Measurements from ENCODE around the gene SYT9.
A peak's percentile ranks its signal among the peaks of the same experiment; 100 is the strongest.
"Not testable (repeated sequence)": the region's sequence is repeated elsewhere in the genome, so short reads cannot be mapped to it uniquely, and the experiment has no call there.

SYT9 gene

DNA sequence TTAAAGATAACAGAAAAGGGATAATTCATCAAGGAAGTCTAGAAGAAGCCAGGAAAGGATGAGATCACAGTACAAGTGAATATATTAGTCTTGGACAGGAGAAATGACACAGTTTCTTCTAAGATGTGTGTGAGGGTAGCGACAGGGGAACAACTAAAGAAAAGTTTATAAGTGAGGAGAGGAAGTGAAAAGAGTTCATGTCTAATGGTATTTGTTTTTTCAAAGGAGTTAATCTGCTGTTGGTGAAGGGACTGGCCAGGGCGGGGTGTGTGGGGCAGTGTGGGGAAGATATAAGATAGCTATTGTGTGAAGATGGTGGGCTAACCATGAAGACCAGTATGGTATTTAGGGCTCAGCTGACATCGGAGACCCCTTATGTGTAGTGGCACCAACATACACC, 254.5 kb downstream of the SYT9 start:
- DNase-seq (ENCODE audit: low read depth in 2 of 2): no peak

- DNase-seq (ENCODE audit: low read depth in 2 of 2): no peak
Measured at GRCh38 chr11:7508087-7508486, 256.4 kb downstream of the SYT9 start.

- no peak for DNase-seq (ENCODE audit: low read depth in 2 of 2)
Measured at GRCh38 chr11:7509966-7510365, 258.3 kb downstream of the SYT9 start.

DNA sequence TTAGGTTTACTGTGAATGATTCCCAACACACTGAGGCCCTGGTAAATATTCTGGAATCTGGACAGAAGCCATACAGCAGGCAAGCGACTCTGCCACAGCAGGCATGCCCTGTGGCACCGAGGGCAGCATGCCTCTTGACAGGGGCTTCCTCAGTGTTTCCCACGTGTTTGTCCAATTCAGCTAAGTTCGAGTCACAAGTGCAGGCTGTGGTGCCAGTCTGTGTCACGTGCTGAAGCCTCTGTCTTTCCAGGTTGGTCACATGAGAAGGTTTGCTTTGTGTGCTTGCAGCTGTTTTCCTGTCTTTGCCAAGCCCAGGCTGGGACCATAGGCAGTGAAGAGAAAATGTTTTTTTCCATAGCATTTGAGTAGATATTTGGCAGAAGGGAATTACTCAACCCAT, 259.7 kb downstream of the SYT9 start:
- DNase-seq (ENCODE audit: low read depth in 2 of 2): no peak

GRCh38 chr11:7512525-7513233, 261.0 kb downstream of the SYT9 start:
- no peak for DNase-seq (ENCODE audit: low read depth in 2 of 2)

DNA sequence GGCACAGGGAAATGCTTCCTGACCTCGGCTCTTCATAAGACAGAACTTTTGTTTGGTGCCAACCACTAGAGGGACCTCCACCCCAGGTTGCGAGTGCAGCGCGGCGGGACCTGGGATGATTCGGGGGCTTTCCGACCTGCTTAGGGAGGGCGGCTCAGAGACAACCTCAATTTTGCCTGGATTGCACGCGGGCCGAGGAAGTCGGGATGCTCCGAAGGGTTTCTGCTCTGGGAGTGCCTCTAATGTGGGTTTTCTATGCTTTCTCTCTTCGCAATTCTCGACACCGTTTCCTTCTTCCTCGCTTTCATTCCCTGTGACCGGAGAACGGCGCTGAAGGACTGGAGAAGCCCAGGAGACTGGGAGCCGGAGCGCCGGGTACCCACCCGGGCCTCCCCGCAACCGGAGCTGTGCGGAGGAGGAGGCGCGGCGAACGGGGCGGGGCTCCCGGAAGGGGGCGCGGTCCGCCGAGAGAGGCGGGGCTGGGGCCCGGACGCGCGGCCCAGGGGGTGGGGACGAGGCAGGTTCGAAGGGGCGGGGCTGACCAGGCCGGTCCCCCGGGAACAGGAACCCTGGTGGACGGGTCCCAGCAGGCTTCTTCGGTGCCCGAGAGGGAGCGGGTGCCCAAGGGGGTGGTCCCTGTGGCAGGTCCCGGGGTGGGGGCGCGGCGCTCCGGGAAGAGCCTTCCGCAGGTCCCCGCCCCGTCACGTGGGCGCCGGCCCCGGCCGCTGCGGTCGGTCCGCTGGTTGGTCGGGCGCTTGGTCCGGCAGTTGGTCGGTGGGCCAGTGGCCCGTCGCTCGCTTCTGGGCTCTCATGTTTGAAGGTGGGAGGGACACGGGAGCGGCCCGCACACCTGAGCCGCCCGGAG, 261.8 kb downstream of the SYT9 start, which contains the start of gene PPFIBP2:
PPFIBP2 (plus strand) TSS at position 766 of the 865 bp plus-strand sequence. CDS start 35,477 bp downstream, outside the sequence.
- peak; percentile 60 to 67 for DNase-seq (ENCODE audit: low read depth in 2 of 2)

DNA sequence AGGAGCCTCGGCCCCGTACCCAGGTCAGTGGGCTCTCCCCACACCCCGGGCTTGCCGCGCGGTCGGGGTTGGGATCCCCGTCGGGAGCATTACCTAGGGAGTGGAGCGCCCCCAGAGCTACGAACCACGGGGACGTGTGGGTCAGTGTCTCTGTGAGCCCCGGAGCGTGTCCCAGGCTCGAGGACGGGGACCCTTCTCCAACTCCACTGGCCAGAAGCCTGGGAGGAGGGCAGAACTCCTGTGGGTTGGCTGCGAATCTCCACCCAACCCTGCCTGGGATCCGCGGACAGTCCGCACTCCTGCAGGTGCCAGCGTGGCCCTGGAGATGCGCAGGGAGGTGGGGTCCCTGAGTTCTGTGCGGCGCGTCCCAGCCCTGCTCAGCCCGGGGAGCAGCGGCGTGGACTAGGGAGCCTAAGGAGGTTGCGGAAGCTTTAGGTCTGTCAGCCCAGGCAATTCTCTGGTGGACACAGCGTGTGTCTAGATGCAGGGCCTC, 262.4 kb downstream of the SYT9 start:
- no peak for DNase-seq (ENCODE audit: low read depth in 2 of 2)

DNA sequence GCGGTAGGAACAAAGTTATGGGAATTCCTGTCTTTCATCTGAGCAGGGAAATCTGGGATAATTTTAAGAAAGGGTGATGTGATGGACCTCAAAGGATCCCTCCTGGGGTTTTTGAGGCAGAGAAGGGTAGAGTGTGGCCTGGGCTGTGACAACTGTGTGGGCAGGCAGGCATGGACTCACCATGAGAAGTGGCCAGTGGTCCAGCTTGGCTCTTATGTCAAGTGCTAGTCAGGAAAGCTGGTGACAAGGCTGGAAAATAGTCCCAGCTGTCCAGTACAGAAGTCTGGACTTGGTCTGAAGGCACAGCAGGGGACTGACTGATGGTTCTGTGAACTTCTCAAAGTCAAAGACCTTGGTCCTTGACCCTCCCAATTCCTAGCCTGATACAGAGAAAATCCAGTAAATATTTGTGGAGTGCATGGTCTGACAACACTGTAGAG, 263.8 kb downstream of the SYT9 start:
- DNase-seq (ENCODE audit: low read depth in 2 of 2): no peak

DNA sequence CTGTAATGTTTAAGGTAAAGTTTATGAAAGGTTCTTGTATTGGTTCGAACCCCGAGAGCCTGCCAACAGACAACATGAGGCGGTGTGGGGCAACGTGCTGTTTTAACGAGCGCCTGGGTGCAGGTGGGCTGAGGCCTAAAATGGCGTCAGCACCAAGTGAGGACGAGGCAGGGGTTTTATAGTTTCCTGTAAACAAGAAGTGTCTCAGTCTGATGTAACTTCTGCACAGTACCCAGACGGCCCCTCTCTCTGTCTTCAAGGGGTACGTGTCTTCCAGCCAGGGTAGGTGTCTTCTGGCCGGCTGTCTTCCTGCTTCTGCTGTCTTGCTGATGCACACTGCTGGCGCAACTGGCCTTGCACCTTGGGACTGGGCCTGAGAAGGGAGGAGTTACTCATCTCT, 264.8 kb downstream of the SYT9 start:
- no peak for DNase-seq (ENCODE audit: low read depth in 2 of 2)

- DNase-seq (ENCODE audit: low read depth in 2 of 2): not testable (repeated sequence)
Measured at GRCh38 chr11:7517743-7518142, 266.0 kb downstream of the SYT9 start.

Measured in stimulated activated CD8-positive, alpha-beta memory T cell treated with anti-CD3 and anti-CD28 coated beads, Interleukin-15, amount 100 ng/mL, for 4 hours (primary cell).